GM10266 (cell line): ENCODE results near the gene DNER.
"Not testable (repeated sequence)": the region's sequence is repeated elsewhere in the genome, so short reads cannot be mapped to it uniquely, and the experiment has no call there.

Experiments used
- DNase-seq: peaks from one replicate; pipeline ENCODE4 v3.0.0; 2012; ENCODE audit errors: extremely low spot score
- CTCF ChIP-seq: IDR thresholded peaks from 2 replicates; pipeline ENCODE4 v1.5.1; 2012; ENCODE audit warnings: mild to moderate bottlenecking, low read depth; ENCODE audit not compliant: control insufficient read depth, insufficient read depth; ENCODE audit errors: missing control alignments

DNER gene

GRCh38 chr2:229519655-229520430 is 194.5 kb downstream of the DNER start:
- no peak for DNase-seq
- TF ChIP-seq CTCF: no peak

GRCh38 chr2:229514273-229514895 is 200.0 kb downstream of the DNER start:
- DNase-seq: no peak
- no peak for TF ChIP-seq CTCF

GRCh38 chr2:229511524-229511923 is 202.8 kb downstream of the DNER start:
- no peak for DNase-seq
- no peak for TF ChIP-seq CTCF

- DNase-seq: not testable (repeated sequence)
Observed at GRCh38 chr2:229506699-229507098, 207.7 kb downstream of the DNER start.

- DNase-seq: no peak
- TF ChIP-seq CTCF: no peak
Observed at GRCh38 chr2:229501051-229501794, 213.1 kb downstream of the DNER start.

GRCh38 chr2:229492034-229492433 is 222.3 kb downstream of the DNER start:
- TF ChIP-seq CTCF: no peak
- no peak for DNase-seq

- DNase-seq: no peak
Observed at GRCh38 chr2:229490167-229490566, 224.2 kb downstream of the DNER start.

More at GRCh38 chr2:229490167-229490566, 224.2 kb downstream of the DNER start:
- TF ChIP-seq CTCF: no peak
